Osteocyte (in vitro differentiated cells): Measurements from ENCODE around the gene CEACAM21. TPM values are rescaled to one million over a fixed set of nuclear protein-coding genes. Genes with fewer than 3 reads are reported as not detected.

ENCODE experiments used
- DNase-seq: peaks from one replicate; pipeline ENCODE4 v3.0.0; 2021; ENCODE audit warnings: mixed read lengths; ENCODE audit not compliant: unreplicated experiment; ENCODE audit errors: extremely low spot score
- H3K27ac Mint-ChIP-seq: one replicate; pipeline ENCODE4 v1.8.0; 2021; ENCODE audit warnings: mild to moderate bottlenecking, mixed read lengths; ENCODE audit not compliant: unreplicated experiment
- H3K27me3 Mint-ChIP-seq: one replicate; pipeline ENCODE4 v1.8.0; 2021; ENCODE audit warnings: mixed read lengths; ENCODE audit not compliant: unreplicated experiment
- H3K36me3 Mint-ChIP-seq: one replicate; pipeline ENCODE4 v1.8.0; 2021; ENCODE audit warnings: mixed read lengths; ENCODE audit not compliant: unreplicated experiment
- H3K4me1 Mint-ChIP-seq: one replicate; pipeline ENCODE4 v1.8.0; 2021; ENCODE audit warnings: mixed read lengths; ENCODE audit not compliant: unreplicated experiment
- H3K4me3 Mint-ChIP-seq: one replicate; pipeline ENCODE4 v1.8.0; 2021; ENCODE audit warnings: mild to moderate bottlenecking, moderate library complexity, mixed read lengths; ENCODE audit not compliant: unreplicated experiment
- H3K9me3 Mint-ChIP-seq: one replicate; pipeline ENCODE4 v1.8.0; 2021; ENCODE audit warnings: mixed read lengths; ENCODE audit not compliant: unreplicated experiment
- total RNA-seq: library from RNA; stranded (reverse); gene quantifications from 2 replicates; pipeline ENCODE4 v1.2.1, GENCODE V29; 2021
- TF ChIP-seq, protein P1 (sequence below): fragments of 200-600 bp; sonication (generic); IDR thresholded peaks from 2 replicates; pipeline ENCODE4 v1.5.0; 2021; ENCODE audit warnings: antibody characterized with exemption, mild to moderate bottlenecking, moderate library complexity

Gene CEACAM21
- total RNA-seq, 1 donor from 2014 or later: not detected

DNA sequence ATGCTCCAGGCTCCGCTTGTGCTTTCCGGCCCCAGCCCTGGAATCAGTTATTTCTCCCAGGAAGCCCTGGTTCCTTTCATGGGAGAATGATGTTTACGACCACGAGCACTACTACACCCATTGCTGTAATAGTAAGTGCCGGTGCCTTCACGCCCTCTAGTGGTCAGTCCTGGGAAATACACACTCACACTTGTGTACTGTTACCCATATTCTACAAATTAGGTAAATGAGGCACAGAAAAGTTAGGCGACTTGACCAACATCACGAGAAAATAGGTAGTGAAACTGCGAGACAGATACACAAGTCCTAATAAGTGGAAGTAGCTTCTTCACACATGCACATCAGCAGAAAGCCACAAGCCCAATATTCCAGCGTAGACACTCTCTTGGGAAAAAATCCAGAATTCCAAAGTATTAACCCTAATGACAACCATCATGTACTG is 21.7 kb downstream of the CEACAM21 start:
- DNase-seq: peak; percentile 84
- Mint-ChIP-seq H3K9me3 (no peaks in the 10 kb centered on the region), H3K4me3 (no peak overlapping the region), H3K27me3 (peaks cover 7% of the 10 kb centered on the region), H3K4me1 (no peaks in the 10 kb centered on the region), H3K36me3 (no peaks in the 10 kb centered on the region), H3K27ac (no peak overlapping the region)
- TF ChIP-seq, protein P1, sequence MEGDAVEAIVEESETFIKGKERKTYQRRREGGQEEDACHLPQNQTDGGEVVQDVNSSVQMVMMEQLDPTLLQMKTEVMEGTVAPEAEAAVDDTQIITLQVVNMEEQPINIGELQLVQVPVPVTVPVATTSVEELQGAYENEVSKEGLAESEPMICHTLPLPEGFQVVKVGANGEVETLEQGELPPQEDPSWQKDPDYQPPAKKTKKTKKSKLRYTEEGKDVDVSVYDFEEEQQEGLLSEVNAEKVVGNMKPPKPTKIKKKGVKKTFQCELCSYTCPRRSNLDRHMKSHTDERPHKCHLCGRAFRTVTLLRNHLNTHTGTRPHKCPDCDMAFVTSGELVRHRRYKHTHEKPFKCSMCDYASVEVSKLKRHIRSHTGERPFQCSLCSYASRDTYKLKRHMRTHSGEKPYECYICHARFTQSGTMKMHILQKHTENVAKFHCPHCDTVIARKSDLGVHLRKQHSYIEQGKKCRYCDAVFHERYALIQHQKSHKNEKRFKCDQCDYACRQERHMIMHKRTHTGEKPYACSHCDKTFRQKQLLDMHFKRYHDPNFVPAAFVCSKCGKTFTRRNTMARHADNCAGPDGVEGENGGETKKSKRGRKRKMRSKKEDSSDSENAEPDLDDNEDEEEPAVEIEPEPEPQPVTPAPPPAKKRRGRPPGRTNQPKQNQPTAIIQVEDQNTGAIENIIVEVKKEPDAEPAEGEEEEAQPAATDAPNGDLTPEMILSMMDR: peak; percentile 90

DNA sequence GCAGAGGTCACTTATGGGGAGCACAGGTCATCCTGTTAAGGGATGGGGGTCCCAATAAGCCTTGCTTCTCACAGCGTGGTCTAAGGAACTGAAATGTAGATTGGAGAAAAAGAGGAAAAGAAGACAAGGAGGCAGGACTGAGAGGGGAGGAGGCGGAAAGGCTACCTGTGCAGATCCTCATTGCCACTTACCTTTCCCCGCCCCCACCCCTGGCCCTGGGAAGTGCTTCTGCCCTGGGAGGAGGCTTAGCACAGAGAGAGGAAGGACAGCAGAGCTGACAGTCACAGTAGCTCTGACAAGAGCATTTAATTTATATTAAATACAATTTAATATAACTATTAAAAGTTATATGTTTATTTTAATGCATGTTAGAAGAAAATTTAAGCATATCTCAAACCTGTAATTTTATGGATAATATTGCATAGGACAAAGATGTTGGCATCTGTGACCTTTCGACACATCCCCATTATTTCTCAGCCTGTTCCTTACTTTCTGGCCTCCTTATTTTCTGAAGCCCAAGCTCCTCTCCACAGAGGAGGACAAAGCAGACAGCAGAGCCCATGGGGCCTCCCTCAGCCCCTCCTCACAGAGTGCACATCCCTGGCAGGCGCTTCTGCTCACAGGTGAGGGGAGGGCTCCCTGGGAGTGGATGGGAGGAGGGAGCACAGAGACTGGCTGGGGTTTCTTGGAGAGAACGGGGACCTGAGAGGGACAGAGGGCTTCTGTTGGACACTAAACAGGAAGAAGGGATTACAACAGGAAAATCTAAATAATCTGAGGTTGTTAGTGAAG is 23.4 kb downstream of the CEACAM21 start:
- TF ChIP-seq, protein P1: no peak
- Mint-ChIP-seq H3K4me3 (no peak overlapping the region), H3K27me3 (peaks cover 11% of the 10 kb centered on the region), H3K27ac (no peak overlapping the region), H3K36me3 (no peaks in the 10 kb centered on the region), H3K4me1 (no peaks in the 10 kb centered on the region), H3K9me3 (no peaks in the 10 kb centered on the region)
- DNase-seq: no peak

DNA sequence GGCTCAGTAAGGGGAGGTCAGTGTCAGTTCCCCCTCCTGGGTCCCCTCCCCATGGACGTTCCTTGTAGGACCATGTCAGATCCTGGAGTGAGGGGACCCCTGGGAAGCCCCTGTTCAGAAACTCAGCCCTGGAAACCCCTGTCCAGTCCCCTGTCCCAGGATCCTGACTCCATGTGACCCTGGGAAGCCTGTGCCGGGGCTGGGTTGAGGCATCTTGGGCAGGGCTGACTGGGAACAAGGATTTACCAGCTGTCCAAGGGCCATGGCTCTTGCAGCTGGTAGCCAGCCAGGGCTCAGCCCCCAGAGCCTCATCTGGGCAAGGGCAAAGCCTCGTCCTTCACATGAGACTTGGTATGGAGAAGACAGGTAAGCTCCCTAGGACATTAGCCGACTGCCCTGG is 25.8 kb downstream of the CEACAM21 start:
- TF ChIP-seq, protein P1: no peak
- H3K36me3 Mint-ChIP-seq: no peaks in the 10 kb centered on the region
- no peaks in the 10 kb centered on the region for H3K4me1 Mint-ChIP-seq
- H3K4me3 Mint-ChIP-seq: no peak overlapping the region
- no peak for DNase-seq
- no peak overlapping the region for H3K27ac Mint-ChIP-seq
- H3K9me3 Mint-ChIP-seq: no peaks in the 10 kb centered on the region
- H3K27me3 Mint-ChIP-seq: peaks cover 11% of the 10 kb centered on the region

DNA sequence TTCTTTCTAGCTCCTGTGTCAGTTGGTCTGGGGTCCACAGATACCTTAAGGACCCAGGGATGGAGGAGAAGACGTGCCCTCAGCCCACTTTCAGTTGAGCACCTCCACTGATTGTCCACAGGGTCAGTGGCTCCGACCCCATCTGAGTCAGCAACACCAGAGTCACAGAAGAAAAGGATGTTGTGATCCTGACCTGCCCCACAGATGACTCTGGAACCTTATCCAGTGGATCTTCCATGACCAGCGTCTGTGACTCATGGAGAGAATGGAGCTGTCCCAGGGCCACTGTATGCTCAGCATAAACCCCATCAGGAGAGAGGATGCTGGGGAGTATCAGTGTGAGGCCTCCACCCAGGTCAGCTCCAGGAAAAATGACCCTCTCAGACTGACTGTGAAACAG is 28.9 kb downstream of the CEACAM21 start:
- H3K27ac Mint-ChIP-seq: no peak overlapping the region
- peaks cover 16% of the 10 kb centered on the region for H3K27me3 Mint-ChIP-seq
- no peaks in the 10 kb centered on the region for H3K36me3 Mint-ChIP-seq
- DNase-seq: peak; percentile 65
- TF ChIP-seq, protein P1: no peak
- no peak overlapping the region for H3K4me3 Mint-ChIP-seq
- H3K4me1 Mint-ChIP-seq: no peaks in the 10 kb centered on the region
- H3K9me3 Mint-ChIP-seq: no peaks in the 10 kb centered on the region

DNA sequence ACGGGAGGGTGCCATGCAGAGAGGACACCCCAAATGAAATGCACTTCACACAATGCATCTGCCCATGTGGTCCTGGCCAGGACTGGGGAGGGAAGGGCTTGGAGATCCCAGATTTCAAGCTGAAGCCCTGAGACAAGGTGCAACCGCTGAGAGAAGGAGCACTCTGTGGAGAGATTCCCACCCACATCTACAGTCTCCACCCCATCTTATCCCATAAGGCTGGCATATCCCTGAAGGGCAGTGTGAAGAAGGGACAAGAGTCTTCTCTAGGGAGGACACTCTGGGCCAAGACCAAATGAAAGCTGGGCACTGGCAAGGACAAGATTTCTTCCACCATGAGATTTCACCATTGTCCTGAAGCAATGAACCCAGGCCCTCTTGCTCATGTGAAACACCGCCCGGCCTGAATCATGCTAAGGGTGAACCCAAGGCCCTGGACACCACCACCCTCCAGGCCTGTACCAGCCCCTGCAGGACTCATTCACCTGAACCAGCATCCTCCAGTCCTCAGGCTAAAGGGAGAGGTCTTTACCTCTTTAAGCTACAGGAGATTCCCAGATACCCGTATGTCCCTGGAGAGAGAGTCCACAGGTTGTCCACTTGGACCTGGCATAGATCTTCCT is 30.4 kb downstream of the CEACAM21 start:
- TF ChIP-seq, protein P1: no peak
- Mint-ChIP-seq H3K4me3 (no peak overlapping the region), H3K4me1 (no peaks in the 10 kb centered on the region), H3K9me3 (no peaks in the 10 kb centered on the region), H3K27ac (no peak overlapping the region), H3K27me3 (peaks cover 16% of the 10 kb centered on the region), H3K36me3 (no peaks in the 10 kb centered on the region)
- peak; percentile 65 for DNase-seq
